ENCODE results near the gene DGKQ.
"Not testable (repeated sequence)": the region's sequence is repeated elsewhere in the genome, so short reads cannot be mapped to it uniquely, and the experiment has no call there.

The DGKQ gene

DNA sequence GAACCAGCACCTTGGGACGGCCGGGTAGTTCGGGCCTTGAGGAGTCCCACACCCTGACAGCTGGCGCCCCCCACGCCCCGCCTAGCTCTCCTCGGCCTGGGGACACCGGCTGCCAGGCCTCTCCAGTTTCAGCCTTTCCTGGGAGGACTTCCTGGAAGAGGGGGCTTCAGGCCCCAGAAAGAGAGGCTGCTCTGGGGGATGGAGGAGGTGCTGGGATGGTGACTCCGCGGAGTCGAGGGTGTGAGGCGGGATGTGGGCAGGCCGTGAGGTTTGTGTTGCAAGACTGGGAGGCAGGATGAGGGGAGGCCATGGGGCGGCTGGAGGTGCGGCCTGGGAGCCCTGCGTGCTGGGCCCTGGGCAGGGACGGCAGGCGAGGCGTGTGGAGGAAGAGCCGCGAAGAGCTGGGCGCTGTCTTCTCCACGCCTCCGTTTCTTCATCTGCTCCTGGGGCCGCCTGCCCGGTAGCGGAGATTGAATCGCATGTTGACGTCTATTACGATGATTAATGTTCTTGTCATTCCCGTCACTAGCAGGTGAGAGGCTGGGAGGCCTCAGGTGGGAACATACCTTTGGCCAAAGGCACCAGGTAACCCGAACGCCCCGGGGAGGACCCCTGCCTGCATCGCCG lies 37.1 kb upstream of the DGKQ start:
- peak; percentile 31 to 35 for DNase-seq (ENCODE audit: extremely low read depth in 1 of 2, low read depth in 1 of 2)

DNA sequence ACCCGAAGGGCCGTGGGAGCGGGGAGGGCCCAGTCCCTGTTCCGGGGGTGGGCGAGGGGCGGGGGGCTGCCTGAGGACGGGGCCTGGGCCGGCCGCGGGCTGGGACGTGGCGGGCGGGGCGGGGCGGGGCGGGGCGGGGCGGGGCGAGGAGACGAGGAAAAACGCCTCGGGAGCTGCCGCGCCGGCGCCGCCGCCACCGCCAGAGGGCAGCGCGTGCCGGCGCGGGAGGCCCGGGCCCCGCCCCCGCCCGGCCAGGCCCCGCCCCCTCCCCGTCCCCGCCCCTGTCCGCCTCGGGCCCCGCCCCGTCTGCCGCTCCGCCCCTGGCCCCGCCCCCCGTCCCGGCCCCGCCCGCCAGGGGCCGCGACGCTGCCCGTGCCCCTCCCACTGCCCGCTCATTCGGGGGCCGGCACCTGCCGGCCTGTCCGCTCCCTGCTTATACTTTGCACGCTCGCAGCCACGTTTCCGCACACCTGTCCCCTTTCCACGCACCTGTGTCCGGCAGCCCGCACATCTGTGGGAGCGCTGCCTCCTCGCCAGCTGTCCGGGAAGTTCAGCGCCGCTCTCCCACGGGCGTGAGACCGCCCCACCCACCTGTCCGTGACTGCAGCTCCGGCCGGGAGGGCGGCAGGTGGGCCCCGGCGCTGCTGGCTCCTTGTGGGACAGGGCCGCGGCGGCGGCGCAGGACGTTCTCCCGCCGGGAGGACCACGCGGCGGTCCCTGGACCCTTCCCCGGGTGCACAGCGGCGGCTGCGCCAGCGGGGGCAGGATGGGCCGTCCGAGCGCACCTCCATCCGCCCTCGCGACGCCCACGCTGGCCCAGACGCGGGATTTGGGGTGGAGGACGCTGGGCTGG lies 36.4 kb upstream of the DGKQ start:
- peak; percentile 34 to 73 for DNase-seq (ENCODE audit: extremely low read depth in 1 of 2, low read depth in 1 of 2)

DNA sequence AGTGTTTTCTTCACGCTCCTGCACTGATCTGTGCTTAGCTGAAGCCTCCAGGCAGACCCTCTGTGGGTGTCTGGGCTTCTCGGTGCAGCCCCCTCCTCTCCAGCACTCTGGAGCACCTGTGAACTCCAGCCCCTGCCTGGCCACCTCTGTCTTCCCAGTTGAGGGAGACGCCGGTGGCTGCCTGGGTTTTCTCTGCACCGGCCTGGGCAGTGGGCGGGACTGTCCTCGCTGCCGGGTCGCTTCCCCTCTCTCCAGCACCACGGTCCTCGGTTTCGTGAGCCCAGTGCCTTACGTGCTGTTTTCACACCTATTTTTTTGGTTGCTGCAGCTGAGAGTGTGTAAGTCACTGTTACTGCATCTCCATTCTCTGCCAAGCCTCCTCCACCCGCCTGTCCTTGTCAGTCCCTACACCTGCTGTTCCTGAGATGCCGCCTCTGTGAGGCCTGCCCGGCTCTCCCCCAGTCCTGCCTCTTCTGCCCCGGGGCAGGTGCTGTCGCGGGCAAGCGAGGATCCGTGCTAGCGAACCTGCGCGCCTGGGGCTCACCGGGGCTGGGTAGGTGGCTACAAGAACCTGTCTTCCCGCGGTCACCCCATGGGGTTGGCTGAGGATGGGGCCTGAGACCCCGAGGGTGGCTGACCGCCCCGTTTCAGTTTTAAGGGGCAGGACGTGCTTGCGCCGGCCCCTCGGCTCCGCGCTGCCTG lies 35.6 kb upstream of the DGKQ start:
- DNase-seq (ENCODE audit: extremely low read depth in 1 of 2, low read depth in 1 of 2) = no peak

DNA sequence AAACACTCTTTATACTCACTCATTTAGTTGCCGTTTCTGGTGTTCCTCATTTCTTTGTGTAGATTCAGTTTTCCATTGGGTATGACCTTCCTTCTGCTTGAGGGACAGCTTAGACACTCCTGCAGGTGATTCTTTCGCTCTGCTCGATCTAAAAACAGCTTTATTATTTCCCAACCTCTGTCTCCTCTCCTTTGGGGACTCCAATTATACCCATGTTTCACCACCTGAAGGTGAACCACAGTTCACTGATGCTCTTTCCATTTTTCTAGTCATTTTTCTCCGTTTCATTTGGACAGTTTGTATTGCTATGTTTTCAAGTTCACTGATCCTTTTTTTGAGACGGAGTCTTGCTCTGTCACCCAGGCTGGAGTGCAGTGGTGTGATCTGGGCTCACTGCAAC lies 33.5 kb upstream of the DGKQ start:
- DNase-seq (ENCODE audit: extremely low read depth in 1 of 2, low read depth in 1 of 2) = no peak

DNA sequence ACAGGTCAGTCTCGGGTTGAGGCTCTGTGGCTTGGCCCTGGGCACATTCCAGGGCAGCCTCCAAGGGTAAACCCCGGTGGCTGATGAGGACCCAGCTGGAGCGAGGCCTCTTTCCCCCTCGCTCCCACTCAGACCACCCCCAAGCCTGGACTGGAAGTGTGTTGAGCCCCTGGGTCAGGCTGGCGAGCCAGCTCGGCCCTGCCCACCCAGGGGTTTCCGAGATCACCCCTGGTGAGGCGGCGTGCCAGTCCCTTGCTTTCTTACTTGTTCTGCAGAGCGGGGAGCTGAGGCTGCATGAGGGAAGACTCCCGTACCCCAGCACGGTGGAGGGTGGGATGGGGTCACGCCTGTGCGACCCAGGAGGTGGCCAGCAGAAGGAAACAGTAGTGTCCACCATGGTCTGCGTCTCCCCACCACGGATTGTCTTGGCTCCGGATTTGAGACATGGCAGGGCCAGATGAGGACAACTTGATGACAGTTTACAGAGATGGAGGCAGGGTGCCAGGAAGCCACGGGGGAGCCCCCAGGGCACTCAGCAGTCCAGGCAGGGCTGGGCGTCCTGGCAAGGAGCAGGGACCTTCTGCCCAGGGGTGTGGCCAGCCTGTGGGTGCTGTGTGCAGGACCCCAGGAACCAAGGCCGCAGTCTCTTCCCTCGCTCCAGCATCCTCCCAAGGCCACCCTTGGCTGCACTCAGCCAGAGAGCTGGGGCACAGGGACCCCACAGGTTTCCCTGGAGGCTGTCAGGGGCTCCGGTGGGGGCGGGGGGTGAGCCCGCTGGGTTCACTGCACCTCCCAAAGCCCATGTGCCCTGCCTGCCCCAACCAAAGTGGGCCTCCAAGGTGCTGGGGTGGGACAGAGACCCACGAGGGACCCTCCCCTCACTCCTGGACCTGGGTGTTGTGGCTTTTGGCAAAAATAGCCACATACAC lies 31.5 kb upstream of the DGKQ start:
- DNase-seq (ENCODE audit: extremely low read depth in 1 of 2, low read depth in 1 of 2) = no peak

DNA sequence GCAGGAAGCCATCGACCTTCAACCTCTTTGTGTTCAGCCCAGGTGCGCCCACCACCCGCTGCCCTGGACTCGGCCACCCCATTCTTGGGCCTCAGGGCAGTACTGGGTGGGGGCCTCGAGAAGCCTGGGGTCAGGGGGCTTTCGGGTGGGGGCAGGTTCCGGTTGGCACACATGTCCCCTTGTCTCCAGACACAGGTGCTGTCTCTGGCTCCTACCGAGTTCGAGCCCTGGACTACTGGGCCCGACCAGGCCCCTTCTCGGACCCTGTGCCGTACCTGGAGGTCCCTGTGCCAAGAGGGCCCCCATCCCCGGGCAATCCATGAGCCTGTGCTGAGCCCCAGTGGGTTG lies 30.7 kb upstream of the DGKQ start:
- no peak for DNase-seq (ENCODE audit: extremely low read depth in 1 of 2, low read depth in 1 of 2)

DNA sequence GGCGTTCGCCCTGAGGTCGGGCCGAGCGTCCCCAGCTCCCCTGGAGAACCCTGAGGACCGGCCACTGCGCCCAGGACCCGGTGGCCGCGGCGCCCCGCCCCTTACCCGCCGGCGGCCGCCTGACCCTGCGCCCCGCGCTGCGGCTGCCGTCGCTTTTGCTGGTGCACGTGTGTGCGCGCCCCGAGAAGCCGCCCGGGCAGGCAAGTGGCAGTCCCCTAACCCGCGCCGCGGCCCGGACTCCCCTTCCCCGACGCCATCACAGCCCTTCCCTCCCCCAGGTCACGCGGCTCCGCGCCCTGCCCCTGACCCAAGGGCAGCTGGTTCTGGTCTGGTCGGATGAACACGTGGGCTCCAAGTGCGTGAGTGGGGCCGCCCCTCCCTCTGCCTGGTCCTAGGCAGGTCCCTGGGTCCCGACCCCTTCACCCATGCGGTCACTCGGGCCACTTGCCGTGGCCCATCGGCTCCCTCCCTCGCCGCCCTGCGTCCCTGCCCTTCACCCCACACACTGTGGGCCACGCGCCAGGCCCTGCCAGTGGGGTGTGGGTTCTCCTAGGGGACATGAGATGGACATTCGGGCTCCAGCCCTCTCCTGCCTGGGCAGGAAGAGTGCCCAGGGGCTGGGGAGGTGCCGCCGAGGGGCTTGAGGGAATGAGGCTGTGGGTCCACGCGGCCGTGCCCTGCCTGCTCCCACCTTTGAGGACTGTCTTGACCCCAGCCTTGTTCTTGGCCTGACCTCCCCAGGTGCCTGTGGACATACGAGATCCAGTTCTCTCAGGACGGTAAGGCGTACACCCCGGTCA lies 30.1 kb upstream of the DGKQ start:
- no peak for DNase-seq (ENCODE audit: extremely low read depth in 1 of 2, low read depth in 1 of 2)

DNA sequence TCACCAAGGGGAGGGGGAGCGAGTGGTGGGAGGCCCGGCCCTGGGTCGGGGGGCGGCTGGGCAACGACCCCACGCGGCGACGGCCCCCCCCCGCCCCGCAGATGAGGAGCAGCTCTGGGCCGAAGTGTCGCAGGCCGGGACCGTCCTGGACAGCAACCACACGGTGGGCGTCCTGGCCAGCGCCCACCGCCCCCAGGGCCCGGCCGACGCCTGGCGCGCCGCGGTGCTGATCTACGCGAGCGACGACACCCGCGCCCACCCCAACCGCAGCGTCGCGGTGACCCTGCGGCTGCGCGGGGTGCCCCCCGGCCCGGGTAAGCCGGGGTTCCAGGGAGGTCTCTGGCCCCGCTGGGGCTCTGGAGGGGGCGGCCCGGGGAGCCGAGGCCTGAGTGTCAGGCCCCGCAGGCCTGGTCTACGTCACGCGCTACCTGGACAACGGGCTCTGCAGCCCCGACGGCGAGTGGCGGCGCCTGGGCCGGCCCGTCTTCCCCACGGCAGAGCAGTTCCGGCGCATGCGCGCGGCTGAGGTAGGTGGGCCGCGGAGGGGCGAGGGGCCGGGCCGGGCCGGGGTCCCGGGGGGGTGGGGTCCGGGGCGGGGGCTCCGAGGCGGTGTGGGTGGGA lies 29.4 kb upstream of the DGKQ start:
- DNase-seq (ENCODE audit: extremely low read depth in 1 of 2, low read depth in 1 of 2) = no peak

DNA sequence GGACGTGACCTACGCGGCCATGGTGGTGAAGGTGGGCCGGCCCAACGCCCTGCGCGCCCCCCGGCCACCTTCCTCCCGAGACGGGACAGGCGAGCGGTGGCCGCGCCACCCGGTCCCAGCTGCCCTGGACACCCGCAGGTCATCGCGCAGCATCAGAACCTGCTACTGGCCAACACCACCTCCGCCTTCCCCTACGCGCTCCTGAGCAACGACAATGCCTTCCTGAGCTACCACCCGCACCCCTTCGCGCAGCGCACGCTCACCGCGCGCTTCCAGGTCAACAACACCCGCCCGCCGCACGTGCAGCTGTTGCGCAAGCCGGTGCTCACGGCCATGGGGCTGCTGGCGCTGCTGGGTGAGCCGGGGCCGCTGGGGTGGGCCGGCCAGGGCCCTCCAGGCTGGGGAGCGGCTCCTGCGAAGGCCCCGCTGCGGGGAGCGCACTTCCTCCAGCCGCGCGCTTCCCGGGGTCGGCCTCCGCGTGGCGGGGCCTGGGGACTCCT lies 28.8 kb upstream of the DGKQ start:
- DNase-seq (ENCODE audit: extremely low read depth in 1 of 2, low read depth in 1 of 2) = no peak

DNA sequence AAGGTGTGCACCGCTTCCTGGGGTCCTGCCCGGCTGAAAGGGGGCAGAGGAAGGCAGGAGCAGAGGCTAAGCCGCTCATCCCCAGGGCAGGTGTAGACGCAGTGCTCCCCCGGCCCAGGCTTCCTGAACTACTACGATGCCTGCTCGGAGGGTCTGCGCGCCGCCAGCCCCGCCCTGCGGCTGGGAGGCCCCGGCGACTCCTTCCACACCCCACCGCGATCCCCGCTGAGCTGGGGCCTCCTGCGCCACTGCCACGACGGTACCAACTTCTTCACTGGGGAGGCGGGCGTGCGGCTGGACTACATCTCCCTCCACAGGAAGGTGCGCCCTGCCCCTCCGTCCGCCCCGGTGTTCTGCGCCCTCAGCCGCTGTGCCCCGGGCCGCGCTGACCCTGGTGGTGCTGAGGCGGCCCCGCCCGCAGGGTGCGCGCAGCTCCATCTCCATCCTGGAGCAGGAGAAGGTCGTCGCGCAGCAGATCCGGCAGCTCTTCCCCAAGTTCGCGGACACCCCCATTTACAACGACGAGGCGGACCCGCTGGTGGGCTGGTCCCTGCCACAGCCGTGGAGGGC lies 28.3 kb upstream of the DGKQ start:
- no peak for DNase-seq (ENCODE audit: extremely low read depth in 1 of 2, low read depth in 1 of 2)

DNA sequence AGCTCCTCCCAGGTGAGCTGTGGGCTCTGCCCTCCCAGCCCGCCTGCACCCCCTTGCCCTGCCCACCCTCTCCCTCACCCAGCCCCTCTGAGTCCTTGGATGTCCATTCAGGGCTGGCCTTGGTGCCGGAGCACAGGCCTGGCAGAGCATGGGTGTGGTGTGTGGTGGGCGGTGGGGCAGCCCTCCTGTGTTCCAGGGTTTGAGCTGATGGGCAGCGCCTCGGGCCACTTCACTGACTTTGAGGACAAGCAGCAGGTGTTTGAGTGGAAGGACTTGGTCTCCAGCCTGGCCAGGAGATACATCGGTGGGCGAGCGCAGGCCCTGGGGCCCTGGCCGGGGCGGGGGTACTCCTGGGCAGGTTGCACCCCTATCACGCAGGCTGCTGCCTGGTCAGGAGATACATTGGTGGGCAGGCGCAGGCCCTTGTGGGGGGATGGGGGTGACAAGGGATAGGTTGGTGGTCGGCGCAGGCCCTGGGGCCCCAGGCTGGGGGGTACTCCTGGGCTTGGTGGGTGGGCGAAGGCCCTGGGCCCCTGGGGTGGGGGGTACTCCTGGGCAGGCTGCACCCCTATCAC lies 27.4 kb upstream of the DGKQ start:
- no peak for DNase-seq (ENCODE audit: extremely low read depth in 1 of 2, low read depth in 1 of 2)

DNA sequence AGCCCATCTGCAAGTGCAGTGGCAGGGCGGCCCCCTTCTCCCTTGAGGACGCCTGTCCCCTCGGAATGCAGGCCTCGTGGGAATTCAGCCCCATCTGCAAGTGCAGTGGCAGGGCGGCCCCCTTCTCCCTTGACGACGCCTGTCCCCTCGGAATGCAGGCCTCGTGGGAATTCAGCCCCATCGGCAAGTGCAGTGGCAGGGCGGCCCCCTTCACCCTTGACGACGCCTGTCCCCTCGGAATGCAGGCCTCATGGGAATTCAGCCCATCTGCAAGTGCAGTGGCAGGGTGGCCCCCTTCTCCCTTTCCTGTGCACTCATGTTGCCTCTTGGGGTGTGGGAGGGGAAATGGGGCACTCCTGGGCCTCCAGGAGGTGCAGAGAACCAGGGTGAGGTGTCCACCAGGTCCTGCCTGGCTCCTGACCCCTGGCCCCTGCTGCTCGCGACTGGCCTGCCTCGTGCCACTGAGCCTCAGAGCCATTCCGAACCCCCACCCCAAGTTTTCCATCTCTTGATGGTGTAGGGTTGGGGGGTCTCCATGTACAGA lies 26.6 kb upstream of the DGKQ start:
- DNase-seq (ENCODE audit: extremely low read depth in 1 of 2, low read depth in 1 of 2) = no peak

DNA sequence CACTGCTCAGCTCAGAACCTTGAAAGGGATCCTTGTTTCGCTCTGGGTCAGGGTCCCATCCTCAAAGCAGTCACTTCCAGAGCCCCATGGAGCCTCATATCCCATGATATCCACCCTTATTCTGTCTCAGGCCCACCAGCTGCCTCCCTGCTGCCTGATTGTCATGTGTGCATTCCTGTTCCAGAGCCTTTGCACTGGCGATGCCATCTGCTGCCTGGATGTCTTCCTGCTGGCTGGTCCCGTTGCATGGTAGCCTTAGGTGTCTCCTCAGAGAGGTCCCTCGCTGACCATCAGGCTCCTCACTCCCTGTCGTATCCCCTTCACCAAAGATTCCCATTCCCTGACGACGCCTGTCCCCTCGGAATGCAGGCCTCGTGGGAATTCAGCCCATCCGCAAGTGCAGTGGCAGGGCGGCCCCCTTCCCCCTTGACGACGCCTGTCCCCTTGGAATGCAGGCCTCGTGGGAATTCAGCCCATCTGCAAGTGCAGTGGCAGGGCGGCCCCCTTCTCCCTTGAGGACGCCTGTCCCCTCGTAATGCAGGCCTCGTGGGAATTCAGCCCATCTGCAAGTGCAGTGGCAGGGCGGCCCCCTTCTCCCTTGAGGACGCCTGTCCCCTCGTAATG lies 26.0 kb upstream of the DGKQ start:
- DNase-seq (ENCODE audit: extremely low read depth in 1 of 2, low read depth in 1 of 2) = not testable (repeated sequence)

DNA sequence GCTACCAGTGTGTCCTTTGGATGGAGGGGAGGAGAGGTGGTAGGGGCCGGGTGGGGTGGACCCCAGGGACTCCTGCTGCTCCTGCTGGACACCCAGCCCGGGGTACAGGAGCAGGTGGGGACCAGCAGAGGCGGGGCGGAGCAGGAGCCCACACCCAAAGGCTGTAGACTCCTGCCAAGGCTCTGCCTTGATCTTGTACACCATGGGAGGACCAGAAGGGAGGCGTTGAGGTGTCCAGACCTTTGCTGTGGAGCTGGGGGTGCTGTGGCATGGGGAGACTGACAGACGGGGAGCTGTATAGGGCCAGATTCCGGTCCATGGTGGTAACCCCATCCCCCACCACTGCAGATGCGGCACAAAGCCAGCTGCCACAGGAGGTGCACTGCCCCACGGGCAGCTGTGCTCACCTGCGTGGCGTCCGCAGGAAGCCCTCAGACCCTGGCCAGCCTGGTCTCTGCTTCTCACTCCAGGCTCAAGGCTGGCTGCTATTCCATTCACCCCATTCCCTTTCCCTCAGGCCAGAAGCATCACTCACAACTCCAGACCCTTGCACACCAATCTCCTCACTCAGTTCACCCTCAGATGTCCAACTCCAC lies 24.8 kb upstream of the DGKQ start:
- no peak for DNase-seq (ENCODE audit: extremely low read depth in 1 of 2, low read depth in 1 of 2)

DNA sequence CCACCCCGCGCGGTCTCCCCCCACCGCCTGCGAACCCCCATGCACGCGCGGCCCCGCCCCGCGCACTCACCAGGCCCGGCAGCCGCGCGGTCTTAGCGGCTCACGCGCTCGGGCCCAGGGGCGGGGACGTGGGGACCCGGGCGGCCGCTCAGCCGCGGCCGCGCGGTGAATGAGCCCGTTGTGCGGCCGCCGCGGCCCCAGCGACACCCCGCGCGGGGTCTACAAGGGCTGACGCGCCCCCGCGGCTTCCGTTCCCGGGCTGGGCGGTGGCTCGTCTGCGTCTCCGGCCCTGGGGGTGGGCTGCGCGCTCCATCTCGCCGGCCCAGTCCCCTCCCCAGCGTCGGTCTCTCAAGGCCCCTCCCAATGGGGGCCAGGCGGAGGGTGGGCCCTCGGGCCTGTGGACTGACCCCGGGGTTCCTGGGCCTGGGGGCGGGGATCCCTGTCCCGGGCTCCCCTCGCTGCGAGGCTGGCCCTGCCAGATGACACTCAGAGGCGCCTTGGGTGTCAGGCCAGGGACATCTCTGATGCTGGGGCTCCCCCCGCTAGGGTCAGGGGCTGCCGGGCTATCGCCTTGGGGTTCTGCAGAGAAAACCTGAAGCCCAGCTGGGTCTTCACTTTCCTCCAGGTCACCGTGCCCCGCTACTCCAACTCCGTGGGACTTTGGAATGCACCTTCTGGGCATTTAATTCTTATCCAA lies 24.2 kb upstream of the DGKQ start:
- DNase-seq (ENCODE audit: extremely low read depth in 1 of 2, low read depth in 1 of 2) = no peak

DNA sequence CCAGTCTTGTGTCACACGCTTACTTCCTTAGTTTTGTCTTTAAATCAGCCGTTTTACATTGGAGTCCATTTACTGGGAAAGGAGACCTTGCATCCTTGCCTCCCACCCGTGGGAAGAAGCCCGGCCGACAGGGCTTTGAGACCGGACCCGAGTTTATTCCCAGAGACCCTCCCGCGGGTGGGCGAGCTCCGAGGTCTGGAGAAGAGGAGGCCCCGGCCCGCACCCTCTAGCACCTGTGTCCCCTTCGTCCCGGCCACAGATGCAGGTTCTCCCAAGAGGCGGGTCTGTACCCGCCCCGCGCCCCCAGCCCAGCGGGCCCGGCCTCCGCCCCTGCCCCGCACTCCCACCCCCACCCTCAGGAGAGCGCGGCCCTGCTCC lies 23.6 kb upstream of the DGKQ start:
- no peak for DNase-seq (ENCODE audit: extremely low read depth in 1 of 2, low read depth in 1 of 2)

Data from activated CD8-positive, alpha-beta memory T cell treated with anti-CD3 and anti-CD28 coated beads for 1 hour (primary cell).